Measurements from ENCODE around the gene ABCA8.

The ABCA8 gene

GRCh38 chr17:68892193-68892592 lies 63.0 kb downstream of the ABCA8 start:
- H3K9me3 ChIP-seq (ENCODE audit: control extremely low read depth in 1 of 5, control insufficient read depth in 4 of 5, insufficient read depth in 2 of 5, low read depth in 1 of 5, low read length in 4 of 5) = peaks cover 0 to 5% (median 0%) of the 10 kb centered on the region in 5 experiments
- POLR2A ChIA-PET = no interaction called here
- 100% methylated on average over 1 of the region's 1 CpG for WGBS (ENCODE audit: insufficient coverage)
- H3K4me1 ChIP-seq (ENCODE audit: control extremely low read depth in 1 of 4, control insufficient read depth in 4 of 4, insufficient read depth in 4 of 4, low read length in 3 of 4) = no peaks in the 10 kb centered on the region
- H3K36me3 ChIP-seq (ENCODE audit: control insufficient read depth in 4 of 4, insufficient read depth in 4 of 4, low read length in 3 of 4) = no peaks in the 10 kb centered on the region
- no peak overlapping the region for H3K4me3 ChIP-seq (ENCODE audit: control insufficient read depth in 1 of 7, extremely low read depth in 1 of 7, insufficient read depth in 4 of 7, low read depth in 2 of 7, low read length in 6 of 7)
- H3K27ac ChIP-seq (ENCODE audit: insufficient read depth in 1 of 2, low read depth in 1 of 2, low read length in 2 of 2, poor library complexity in 1 of 2, severe bottlenecking in 2 of 2) = no peak overlapping the region
- H3K27me3 ChIP-seq (replicated peaks in 2 of 5; ENCODE audit: control insufficient read depth in 4 of 5, insufficient read depth in 5 of 5, low read length in 4 of 5) = no peaks in the 10 kb centered on the region
- CTCF ChIA-PET = no interaction called here
- DNase-seq = no peak

DNA sequence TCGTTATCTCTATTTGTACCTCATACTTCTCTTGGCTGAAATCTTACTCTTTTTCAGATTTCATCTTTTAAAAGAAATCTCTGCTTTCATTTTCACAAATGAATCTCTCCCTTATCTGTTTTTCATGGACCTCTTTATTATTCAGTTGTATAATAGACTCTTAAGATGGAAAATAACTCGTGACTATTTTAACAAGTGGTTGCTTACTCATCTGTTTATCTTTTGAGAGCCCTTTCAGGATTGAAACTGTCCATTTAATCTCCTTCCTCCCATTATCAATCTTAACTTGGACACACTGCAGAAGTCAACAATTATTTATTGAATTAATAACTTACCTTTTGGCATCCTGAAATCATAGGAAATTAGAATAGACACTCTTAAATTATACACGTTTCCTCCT lies 68.8 kb downstream of the ABCA8 start:
- Histone ChIP-seq H3K4me3 (ENCODE audit: control insufficient read depth in 1 of 7, extremely low read depth in 1 of 7, insufficient read depth in 4 of 7, low read depth in 2 of 7, low read length in 6 of 7) (no peak overlapping the region), H3K27me3 (replicated peaks in 2 of 5; ENCODE audit: control insufficient read depth in 4 of 5, insufficient read depth in 5 of 5, low read length in 4 of 5) (no peaks in the 10 kb centered on the region), H3K9me3 (ENCODE audit: control extremely low read depth in 1 of 5, control insufficient read depth in 4 of 5, insufficient read depth in 2 of 5, low read depth in 1 of 5, low read length in 4 of 5) (no peaks in the 10 kb centered on the region), H3K27ac (ENCODE audit: insufficient read depth in 1 of 2, low read depth in 1 of 2, low read length in 2 of 2, poor library complexity in 1 of 2, severe bottlenecking in 2 of 2) (no peak overlapping the region), H3K36me3 (ENCODE audit: control insufficient read depth in 4 of 4, insufficient read depth in 4 of 4, low read length in 3 of 4) (no peaks in the 10 kb centered on the region), H3K4me1 (ENCODE audit: control extremely low read depth in 1 of 4, control insufficient read depth in 4 of 4, insufficient read depth in 4 of 4, low read length in 3 of 4) (no peaks in the 10 kb centered on the region)
- WGBS (ENCODE audit: insufficient coverage) = no CpG with 5 or more reads among the region's 3 CpGs
- ChIA-PET CTCF (no interaction called here), POLR2A (no interaction called here)
- DNase-seq = no peak

GRCh38 chr17:68884888-68885287 lies 70.3 kb downstream of the ABCA8 start:
- Histone ChIP-seq H3K4me1 (ENCODE audit: control extremely low read depth in 1 of 4, control insufficient read depth in 4 of 4, insufficient read depth in 4 of 4, low read length in 3 of 4) (no peaks in the 10 kb centered on the region), H3K9me3 (ENCODE audit: control extremely low read depth in 1 of 5, control insufficient read depth in 4 of 5, insufficient read depth in 2 of 5, low read depth in 1 of 5, low read length in 4 of 5) (peaks cover 0 to 13% (median 7%) of the 10 kb centered on the region in 5 experiments), H3K27ac (ENCODE audit: insufficient read depth in 1 of 2, low read depth in 1 of 2, low read length in 2 of 2, poor library complexity in 1 of 2, severe bottlenecking in 2 of 2) (no peak overlapping the region), H3K27me3 (replicated peaks in 2 of 5; ENCODE audit: control insufficient read depth in 4 of 5, insufficient read depth in 5 of 5, low read length in 4 of 5) (no peaks in the 10 kb centered on the region), H3K4me3 (ENCODE audit: control insufficient read depth in 1 of 7, extremely low read depth in 1 of 7, insufficient read depth in 4 of 7, low read depth in 2 of 7, low read length in 6 of 7) (no peak overlapping the region), H3K36me3 (ENCODE audit: control insufficient read depth in 4 of 4, insufficient read depth in 4 of 4, low read length in 3 of 4) (no peaks in the 10 kb centered on the region)
- WGBS (ENCODE audit: insufficient coverage) = 90% methylated on average over 2 of the region's 4 CpGs
- no peak for DNase-seq
- ChIA-PET POLR2A (no interaction called here), CTCF (no interaction called here)

- H3K36me3 ChIP-seq (ENCODE audit: control insufficient read depth in 4 of 4, insufficient read depth in 4 of 4, low read length in 3 of 4) = no peaks in the 10 kb centered on the region
- H3K4me1 ChIP-seq (ENCODE audit: control extremely low read depth in 1 of 4, control insufficient read depth in 4 of 4, insufficient read depth in 4 of 4, low read length in 3 of 4) = no peaks in the 10 kb centered on the region
- WGBS (ENCODE audit: insufficient coverage) = 100% methylated on average over 4 of the region's 5 CpGs
- H3K4me3 ChIP-seq (ENCODE audit: control insufficient read depth in 1 of 7, extremely low read depth in 1 of 7, insufficient read depth in 4 of 7, low read depth in 2 of 7, low read length in 6 of 7) = no peak overlapping the region
- no peak overlapping the region for H3K27ac ChIP-seq (ENCODE audit: insufficient read depth in 1 of 2, low read depth in 1 of 2, low read length in 2 of 2, poor library complexity in 1 of 2, severe bottlenecking in 2 of 2)
- peaks cover 0 to 33% (median 22%) of the 10 kb centered on the region in 5 experiments for H3K9me3 ChIP-seq (ENCODE audit: control extremely low read depth in 1 of 5, control insufficient read depth in 4 of 5, insufficient read depth in 2 of 5, low read depth in 1 of 5, low read length in 4 of 5)
- POLR2A ChIA-PET = no interaction called here
- H3K27me3 ChIP-seq (replicated peaks in 2 of 5; ENCODE audit: control insufficient read depth in 4 of 5, insufficient read depth in 5 of 5, low read length in 4 of 5) = no peaks in the 10 kb centered on the region
- peak in 1 of 3 donors; percentile 1 for DNase-seq
- CTCF ChIA-PET = no interaction called here
Observed at GRCh38 chr17:68878226-68878885, 76.8 kb downstream of the ABCA8 start.

DNA sequence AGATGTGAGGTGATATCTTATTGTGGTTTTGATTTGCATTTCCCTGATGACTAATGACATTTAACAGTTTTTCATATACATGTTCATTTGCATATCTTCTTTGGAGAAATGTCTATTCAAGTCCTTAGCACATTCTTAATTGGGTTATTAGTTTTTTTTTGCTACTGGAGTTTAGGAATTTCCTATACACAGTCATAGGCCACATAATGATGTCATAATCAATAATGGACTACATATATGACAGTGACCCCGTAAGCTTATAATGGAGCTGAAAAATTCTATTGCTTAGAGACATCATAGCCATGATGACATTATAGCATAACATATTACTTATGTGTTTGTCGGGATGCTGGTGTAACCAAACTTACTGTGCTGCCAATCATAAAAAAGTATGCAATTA lies 83.7 kb downstream of the ABCA8 start:
- CTCF ChIA-PET = no interaction called here

GRCh38 chr17:68870976-68871375 lies 84.2 kb downstream of the ABCA8 start:
- H3K36me3 ChIP-seq (ENCODE audit: control insufficient read depth in 4 of 4, insufficient read depth in 4 of 4, low read length in 3 of 4) = no peaks in the 10 kb centered on the region
- CTCF ChIA-PET = no interaction called here
- peaks cover 0 to 16% (median 9%) of the 10 kb centered on the region in 4 experiments for H3K4me1 ChIP-seq (ENCODE audit: control extremely low read depth in 1 of 4, control insufficient read depth in 4 of 4, insufficient read depth in 4 of 4, low read length in 3 of 4)
- 0% methylated on average over 1 of the region's 1 CpG for WGBS (ENCODE audit: insufficient coverage)
- peak; percentile 11 to 86 (median 73) for DNase-seq
- POLR2A ChIA-PET = no interaction called here
- peaks cover 0 to 1% (median 0%) of the 10 kb centered on the region in 5 experiments for H3K9me3 ChIP-seq (ENCODE audit: control extremely low read depth in 1 of 5, control insufficient read depth in 4 of 5, insufficient read depth in 2 of 5, low read depth in 1 of 5, low read length in 4 of 5)
- no peak overlapping the region for H3K27ac ChIP-seq (ENCODE audit: insufficient read depth in 1 of 2, low read depth in 1 of 2, low read length in 2 of 2, poor library complexity in 1 of 2, severe bottlenecking in 2 of 2)
- H3K27me3 ChIP-seq (replicated peaks in 2 of 5; ENCODE audit: control insufficient read depth in 4 of 5, insufficient read depth in 5 of 5, low read length in 4 of 5) = no peaks in the 10 kb centered on the region
- H3K4me3 ChIP-seq (ENCODE audit: control insufficient read depth in 1 of 7, extremely low read depth in 1 of 7, insufficient read depth in 4 of 7, low read depth in 2 of 7, low read length in 6 of 7) = no peak overlapping the region

More for the DNA sequence above, 83.7 kb downstream of the ABCA8 start:
- H3K9me3 ChIP-seq (ENCODE audit: control extremely low read depth in 1 of 5, control insufficient read depth in 4 of 5, insufficient read depth in 2 of 5, low read depth in 1 of 5, low read length in 4 of 5) = peaks cover 0 to 1% (median 0%) of the 10 kb centered on the region in 5 experiments
- no CpG with 5 or more reads among the region's 2 CpGs for WGBS (ENCODE audit: insufficient coverage)
- H3K4me3 ChIP-seq (ENCODE audit: control insufficient read depth in 1 of 7, extremely low read depth in 1 of 7, insufficient read depth in 4 of 7, low read depth in 2 of 7, low read length in 6 of 7) = no peak overlapping the region
- no peaks in the 10 kb centered on the region for H3K36me3 ChIP-seq (ENCODE audit: control insufficient read depth in 4 of 4, insufficient read depth in 4 of 4, low read length in 3 of 4)
- POLR2A ChIA-PET = no interaction called here
- no peak for DNase-seq
- H3K27me3 ChIP-seq (replicated peaks in 2 of 5; ENCODE audit: control insufficient read depth in 4 of 5, insufficient read depth in 5 of 5, low read length in 4 of 5) = no peaks in the 10 kb centered on the region
- H3K4me1 ChIP-seq (ENCODE audit: control extremely low read depth in 1 of 4, control insufficient read depth in 4 of 4, insufficient read depth in 4 of 4, low read length in 3 of 4) = peaks cover 0 to 16% (median 9%) of the 10 kb centered on the region in 4 experiments
- no peak overlapping the region for H3K27ac ChIP-seq (ENCODE audit: insufficient read depth in 1 of 2, low read depth in 1 of 2, low read length in 2 of 2, poor library complexity in 1 of 2, severe bottlenecking in 2 of 2)

GRCh38 chr17:68870161-68870826 lies 84.9 kb downstream of the ABCA8 start:
- H3K27me3 ChIP-seq (replicated peaks in 2 of 5; ENCODE audit: control insufficient read depth in 4 of 5, insufficient read depth in 5 of 5, low read length in 4 of 5) = no peaks in the 10 kb centered on the region
- peaks cover 0 to 16% (median 9%) of the 10 kb centered on the region in 4 experiments for H3K4me1 ChIP-seq (ENCODE audit: control extremely low read depth in 1 of 4, control insufficient read depth in 4 of 4, insufficient read depth in 4 of 4, low read length in 3 of 4)
- H3K27ac ChIP-seq (ENCODE audit: insufficient read depth in 1 of 2, low read depth in 1 of 2, low read length in 2 of 2, poor library complexity in 1 of 2, severe bottlenecking in 2 of 2) = no peak overlapping the region
- peak in 1 of 3 donors; percentile 19 for DNase-seq
- WGBS (ENCODE audit: insufficient coverage) = 82% methylated on average over 1 of the region's 3 CpGs
- H3K4me3 ChIP-seq (ENCODE audit: control insufficient read depth in 1 of 7, extremely low read depth in 1 of 7, insufficient read depth in 4 of 7, low read depth in 2 of 7, low read length in 6 of 7) = no peak overlapping the region
- H3K36me3 ChIP-seq (ENCODE audit: control insufficient read depth in 4 of 4, insufficient read depth in 4 of 4, low read length in 3 of 4) = no peaks in the 10 kb centered on the region
- POLR2A ChIA-PET = no interaction called here
- CTCF ChIA-PET = no interaction called here
- peaks cover 0 to 1% (median 0%) of the 10 kb centered on the region in 5 experiments for H3K9me3 ChIP-seq (ENCODE audit: control extremely low read depth in 1 of 5, control insufficient read depth in 4 of 5, insufficient read depth in 2 of 5, low read depth in 1 of 5, low read length in 4 of 5)
